NCI-H460 (cell line): ENCODE data around the gene FGGY. TPM values are rescaled to one million over a fixed set of nuclear protein-coding genes. Genes with fewer than 3 reads are reported as not detected.
A peak's percentile ranks its signal among the peaks of the same experiment; 100 is the strongest.
"Not testable (repeated sequence)": the region's sequence is repeated elsewhere in the genome, so short reads cannot be mapped to it uniquely, and the experiment has no call there.

Source experiments
- DNase-seq: peaks from one replicate; pipeline ENCODE4 v3.0.0-alpha.2; 2016; ENCODE audit warnings: low read depth; ENCODE audit errors: extremely low read depth
- total RNA-seq: library from RNA; depleted of rRNA; stranded (reverse); fragments of >200 nt; shearing (Covaris generic); gene quantifications from 2 replicates; pipeline ENCODE4 v1.2.3, GENCODE V29; 2014

The FGGY gene
- total RNA-seq, 1 experiment from 2014 or later, result 6.3 TPM

DNA sequence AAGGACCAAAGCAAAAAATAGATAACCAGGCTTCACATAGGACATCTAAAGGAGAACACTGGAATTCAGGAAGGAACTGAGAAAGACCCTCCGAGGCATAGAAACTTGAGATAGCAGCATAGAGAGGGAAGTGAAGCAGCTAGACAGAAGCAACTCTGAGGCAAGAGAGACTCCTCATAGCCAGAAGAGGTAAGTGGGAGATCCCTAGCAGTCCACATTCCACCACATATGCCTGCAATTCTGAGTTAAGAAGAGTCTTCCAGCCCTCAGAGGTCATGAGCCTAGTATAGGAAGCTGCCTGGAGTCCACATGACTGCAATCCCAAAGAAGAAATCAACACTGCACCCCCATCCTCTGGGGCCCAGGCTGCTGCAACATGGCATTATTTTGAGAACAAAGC, 13.9 kb upstream of the FGGY start:
- DNase-seq, result no peak

DNA sequence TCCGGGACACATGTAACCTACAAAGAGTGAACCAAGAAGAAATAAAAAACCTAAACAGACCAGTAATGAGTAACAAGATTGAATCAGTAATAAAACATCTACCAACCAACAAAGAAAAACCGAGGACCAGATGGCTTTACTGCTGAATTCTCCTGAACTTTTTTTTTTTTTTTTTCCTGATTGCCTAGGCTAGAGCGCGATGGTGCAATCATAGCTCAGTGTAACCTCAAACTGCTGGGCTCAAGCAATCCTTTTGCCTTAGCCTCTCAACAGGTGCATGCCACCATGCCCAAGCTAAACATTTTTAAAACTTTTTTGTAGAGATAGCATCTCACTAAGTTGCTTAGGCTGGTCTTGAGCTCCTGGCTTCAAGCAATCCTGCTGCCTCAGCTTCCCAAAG, 11.2 kb upstream of the FGGY start:
- no peak for DNase-seq

DNA sequence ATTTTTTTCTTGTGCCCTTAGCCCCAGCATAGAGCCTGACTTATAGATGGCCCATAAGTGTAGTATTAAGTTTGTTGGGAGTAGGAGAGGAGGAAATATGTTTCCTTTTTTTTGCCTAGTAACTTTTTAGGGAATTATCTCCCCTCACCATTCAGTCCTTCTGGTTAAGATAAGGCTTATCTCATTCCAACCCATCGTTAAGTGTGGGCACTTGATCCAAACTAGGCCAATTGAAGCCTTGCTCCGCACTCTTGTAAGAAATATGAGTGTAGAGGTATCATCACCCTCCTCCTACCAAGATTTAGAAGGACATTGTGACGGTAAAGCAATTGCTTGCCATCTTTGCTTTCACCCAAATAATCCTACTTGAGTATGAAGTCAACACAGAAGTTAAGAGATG, 8.8 kb upstream of the FGGY start:
- DNase-seq, result no peak

DNA sequence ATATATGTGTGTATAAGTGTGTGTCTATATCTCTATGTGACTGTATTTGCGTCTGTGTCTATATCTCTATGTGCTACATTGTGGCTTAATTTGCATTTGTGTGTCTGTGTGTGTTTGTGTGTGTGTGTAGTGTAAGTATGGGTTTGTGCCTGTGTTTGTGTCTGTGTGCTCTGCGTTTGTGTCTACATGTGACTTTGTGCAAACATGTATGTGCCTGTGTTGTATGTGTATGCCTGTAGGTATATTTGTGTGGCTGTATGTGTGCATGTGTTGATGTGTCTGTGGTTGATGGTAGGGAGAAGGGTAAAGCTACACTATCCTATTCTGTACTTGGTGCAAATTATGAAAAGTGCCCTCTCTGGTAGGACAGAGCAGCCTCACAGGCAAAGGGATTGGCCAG, 7.3 kb upstream of the FGGY start:
- no peak for DNase-seq

DNA sequence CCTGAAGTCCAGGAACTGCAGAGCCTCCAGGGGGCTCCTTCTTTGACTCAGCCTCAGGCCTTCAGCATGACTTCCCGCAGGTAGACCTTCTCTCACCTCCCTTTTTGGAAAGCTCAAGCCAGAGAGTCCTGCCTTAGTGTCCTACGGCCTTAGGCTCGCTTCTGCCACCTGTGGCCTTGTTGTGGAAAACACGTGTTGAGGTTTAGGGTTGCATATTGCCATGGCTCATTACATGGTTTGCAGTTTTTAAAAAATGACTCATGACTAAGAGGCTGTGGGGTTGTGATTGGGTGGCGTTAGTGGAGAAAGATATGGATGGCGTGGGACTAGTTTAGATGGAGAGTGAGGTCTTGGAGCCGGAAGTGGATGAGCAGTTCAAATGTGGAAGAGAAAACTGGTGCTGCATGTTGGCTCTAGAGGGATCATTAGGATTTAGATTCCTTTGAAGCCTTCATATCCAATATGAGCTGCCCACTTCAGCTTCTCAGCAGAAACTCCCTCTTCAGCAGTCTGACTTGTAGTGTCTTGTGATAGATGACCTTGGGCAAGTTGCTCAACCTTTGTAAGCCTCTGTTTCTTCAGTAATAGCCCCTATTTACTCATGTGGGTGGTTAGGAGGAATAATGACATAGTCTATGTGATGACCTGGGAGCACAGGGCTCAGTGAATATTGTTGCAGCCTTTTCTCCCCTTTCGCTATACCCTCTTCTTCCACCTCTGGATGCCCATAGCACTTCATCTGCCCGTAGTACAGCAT, 6.5 kb upstream of the FGGY start:
- DNase-seq, result peak; percentile 29

DNA sequence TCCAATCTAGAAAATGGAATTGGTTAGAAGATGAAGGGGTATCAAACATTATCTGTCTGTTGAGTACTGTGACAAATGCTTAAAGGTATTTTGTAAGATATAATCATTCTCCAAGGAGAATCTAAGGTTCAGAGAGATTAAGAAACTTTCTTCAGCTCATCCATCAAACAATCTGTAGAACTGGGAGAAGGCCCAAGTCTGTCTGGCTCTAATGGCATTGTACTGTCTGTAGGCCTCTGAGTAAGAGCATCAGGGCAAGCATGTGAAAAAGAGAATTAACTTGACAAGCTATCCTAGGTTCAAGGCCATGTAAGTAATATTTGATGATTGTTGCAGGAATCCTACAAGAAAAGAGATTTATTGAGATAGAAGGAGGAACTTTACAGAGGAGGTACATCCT, 5.3 kb upstream of the FGGY start:
- no peak for DNase-seq

DNA sequence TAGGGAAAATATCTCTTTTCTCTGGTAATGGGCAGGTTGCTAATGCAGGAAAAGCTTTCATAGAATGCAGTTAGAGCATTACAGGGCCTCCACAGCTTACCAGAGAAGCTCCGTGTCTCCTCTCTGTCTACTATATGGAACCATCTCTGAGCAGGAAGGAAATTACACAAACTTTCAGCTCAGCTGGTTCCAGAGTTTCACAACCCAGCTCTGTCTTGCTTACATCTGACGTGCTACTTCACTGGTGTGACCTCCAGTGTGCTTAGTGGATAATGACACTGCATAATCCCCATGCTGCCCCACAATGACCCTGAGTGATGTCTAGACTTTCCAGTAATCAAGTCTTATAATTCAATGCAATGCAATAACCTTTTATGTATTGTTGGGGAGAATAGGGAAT, 4.3 kb upstream of the FGGY start:
- peak; percentile 67 for DNase-seq

DNA sequence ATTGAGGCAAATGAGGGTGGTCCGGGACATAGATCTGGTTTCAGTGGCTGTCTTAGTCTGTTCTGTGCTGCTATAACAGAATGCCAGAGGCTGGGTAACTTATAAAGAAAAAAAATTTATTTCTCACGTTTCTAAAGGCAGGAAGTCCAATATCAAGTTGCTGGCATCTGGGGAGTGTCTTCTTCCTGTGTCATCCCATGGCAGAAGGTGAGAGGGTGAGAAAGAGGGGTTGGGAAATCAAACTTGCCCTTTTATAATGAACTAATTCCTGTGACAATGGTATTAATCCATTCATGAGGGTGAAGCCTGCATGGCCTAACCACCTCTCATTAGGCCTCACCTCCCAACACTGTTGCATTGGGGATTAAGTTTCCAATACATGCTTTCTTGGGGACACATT, 3.7 kb upstream of the FGGY start:
- no peak for DNase-seq

DNA sequence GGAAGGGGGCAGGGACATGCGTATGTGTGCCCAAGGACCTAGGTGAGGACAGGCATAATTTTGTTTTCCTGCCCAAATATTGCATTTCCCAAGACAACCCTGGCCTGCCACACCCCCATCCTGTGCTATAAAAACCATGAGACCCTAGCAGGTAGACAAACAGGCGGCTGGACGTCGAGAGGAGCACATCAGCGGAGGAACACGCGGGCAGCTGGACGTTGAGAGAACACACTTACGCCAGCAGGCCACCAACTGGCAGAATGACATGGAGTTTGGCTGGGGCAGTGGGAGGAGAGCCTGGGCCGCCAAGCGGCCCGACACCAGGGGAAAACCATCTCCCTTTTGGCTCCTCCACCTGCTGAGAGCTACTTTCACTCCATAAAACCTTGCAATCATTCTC, 3.0 kb upstream of the FGGY start:
- no peak for DNase-seq

DNA sequence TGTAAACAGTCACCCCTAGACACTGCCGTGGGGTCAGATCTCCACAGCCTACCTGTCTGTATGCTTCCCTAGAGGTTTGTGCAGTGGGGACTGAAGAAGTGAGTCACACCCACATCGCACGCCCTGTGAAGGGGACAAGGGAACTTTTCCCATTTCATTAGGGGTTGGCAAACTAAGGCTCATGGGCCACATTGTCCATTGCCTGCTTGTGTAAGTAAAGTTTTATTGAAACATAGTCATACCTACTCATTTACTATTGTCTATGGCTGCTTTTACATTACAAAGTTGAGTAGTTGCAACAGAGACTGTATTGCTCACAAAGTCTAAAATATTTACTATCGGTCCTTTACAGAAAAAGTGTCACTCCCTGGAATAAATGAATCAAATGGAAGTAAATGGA, 2.5 kb upstream of the FGGY start:
- no peak for DNase-seq

DNA sequence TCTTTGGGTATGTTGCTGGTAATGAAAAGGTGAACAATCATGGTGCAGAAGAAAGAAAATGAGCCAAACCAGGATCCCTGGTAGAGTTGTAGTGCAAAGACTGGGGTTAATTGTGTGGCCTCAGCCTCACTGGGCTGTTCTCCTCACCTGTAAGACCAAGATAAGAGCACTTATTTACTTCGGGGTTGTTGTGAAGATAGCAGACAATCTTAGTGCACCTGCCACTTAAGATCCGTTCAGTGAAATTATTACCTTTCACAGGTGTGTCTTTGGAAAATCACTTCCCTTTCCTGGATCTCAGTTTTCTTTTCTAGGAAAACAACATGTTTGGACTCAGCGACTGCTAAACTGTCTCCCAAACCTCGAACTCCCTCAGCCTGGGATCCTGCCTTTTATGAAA, 1.3 kb upstream of the FGGY start:
- no peak for DNase-seq

DNA sequence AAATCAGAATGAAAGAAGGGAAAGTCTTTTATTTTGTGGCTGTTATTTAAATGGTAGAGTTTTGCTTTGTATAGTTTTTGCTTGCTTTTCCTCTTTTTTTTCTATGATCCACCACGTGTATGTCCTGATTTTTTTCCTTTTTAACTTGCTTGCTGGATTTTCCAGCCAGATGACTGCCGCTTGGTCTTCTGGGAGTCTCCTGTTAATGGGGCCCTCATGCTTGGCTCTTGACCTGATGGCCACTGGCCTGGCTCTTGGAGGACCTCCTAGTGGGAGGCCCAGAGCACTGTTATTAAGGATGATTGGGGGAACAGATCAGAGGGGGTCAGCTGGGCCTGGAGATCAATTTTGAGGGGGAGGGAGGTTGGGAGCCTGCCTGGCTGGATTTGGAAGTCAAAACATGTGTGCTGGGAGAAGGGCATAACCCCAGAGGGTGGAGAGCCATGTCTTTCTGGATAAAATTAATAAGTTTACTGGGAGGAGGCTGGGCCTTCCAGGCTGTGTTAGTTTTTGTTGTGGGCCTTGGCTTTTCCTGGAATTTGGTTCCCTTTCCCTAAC, 1.2 kb downstream of the FGGY start:
- DNase-seq, result no peak

DNA sequence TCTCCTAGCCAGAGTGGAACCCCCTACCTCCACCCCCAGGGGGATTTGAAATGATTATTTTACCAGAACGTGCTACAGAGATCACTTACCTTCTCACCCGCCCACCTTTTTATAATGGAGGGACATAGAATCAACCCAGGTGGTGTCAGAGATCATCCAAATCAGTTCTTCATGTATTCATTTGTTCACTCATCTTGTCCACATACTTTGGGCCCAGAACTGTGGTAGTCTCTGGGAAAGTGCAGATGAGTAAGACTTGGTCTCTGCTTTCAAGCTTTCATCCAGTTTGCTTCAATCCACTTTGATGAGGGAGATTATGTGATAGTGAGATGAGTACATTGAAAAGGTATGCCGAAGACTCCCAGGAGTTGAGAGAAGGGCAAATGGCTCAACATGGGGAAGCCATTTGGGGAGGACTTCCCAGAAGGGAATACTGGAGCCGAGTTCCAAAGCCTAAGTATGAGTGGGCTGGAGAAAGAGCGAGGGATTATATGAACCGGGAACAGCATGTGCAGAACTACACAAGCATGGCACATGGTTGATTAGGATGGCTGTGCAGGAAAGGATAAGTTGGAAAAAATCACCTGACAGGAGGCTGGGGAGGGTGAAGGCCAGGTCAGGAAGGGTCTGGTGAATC, 1.9 kb downstream of the FGGY start:
- DNase-seq, result no peak

DNA sequence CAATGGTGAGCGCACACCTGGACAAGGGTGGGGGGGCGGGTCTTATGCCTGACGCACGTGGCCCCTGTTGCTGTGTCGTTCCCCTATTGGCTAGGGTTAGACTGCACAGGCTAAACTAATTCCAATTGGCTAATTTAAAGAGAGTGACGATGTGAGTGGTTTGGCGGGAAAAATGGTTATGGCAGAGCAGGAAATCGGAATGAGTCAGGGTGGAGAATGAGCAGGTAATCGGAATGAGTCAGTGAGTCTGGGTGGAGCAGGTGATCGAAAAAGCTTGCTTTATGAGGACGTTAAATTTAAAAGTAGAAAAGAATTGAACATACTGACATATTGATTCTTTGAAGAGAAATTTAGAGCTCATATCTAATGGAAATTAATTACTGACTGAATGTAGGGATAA, 2.8 kb downstream of the FGGY start:
- DNase-seq, result not testable (repeated sequence)

DNA sequence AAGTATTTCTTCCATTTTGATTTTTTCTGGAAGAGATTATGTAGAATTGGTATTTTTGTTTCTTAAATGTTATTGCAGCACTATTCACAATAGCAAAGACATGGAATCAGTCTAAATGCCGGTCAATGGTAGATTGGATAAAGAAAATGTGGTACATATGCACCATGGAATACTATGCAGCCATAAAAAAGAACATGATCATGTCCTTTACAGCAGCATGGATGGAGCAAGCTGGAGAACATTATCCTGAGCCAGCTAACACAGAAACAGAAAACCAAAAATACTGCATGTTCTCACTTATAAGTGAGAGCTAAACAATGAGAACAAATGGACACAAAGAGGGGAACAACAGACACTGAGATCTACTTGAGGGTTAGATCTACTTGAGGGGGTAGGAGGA, 5.4 kb downstream of the FGGY start:
- no peak for DNase-seq

DNA sequence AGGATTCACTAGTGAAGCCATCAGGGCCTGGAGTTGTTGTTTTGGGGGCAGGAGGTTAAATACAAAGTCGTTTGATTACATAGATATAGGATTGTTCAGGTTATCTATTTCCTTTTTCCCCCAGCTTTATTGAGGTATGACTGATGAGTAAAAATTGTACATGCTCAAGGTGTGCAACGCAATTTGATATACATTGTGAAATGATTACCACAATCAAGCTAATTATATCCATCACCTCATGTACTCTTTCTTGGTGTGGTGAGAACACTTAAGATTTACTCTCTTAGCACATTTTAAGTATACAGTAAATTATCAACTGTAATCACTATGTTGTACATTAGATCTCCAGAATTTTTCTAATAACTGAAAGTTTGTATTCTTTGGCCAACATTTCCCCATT, 6.0 kb downstream of the FGGY start:
- no peak for DNase-seq

DNA sequence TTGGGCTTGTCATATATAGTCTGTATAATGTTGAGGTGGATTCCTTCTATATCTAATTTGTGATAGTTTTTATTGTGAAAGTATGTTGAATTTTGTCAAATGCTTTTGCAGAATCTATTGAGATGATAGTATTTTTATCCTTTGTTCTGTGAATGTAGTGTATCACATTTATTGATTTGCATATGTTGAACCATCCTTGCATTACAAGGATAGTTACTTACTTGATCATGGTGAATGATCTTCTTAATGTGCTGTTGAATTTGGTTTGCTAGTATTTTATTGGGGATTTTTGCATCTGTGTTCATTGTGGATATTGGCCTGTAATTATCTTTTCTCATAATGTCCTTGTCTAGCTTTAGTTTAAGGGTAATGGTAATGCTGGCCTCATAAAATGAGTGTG, 8.3 kb downstream of the FGGY start:
- no peak for DNase-seq

DNA sequence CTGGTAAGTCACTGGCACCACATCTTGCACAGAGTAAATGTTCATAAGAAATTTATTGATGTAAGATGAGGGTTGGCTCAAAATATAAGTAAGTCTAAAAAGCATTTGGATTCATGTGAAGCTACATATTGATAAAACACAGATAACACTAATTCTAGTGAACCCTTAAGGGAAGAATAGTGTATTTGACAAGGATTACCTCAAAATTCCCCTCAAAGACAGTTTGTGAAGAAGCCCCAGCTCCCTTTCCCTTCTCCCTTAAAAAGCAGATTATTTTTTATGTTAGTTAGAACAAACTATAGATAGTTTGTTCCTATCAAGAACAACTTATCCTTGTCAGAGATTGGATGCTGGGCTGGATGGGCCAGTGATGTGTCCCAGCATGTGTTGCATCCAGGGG, 10.7 kb downstream of the FGGY start:
- no peak for DNase-seq

DNA sequence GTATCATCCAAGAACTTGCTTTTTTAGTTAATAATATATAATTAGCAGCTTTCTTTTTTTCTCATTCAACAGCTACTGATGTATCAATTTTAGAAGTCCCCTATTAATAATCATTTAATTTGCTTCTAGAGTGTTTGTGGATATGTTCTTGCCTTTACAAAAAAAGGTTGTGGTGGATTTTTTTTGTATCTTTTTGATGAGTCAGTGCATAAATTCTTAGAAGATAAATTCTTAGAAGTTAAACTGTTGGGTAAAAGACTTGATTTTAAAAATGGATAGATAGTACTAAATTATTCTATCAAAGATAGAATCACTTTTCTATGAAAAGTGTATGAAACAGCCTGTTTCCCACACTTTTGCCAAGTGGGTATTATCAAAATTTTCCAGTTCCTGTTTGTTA, 11.9 kb downstream of the FGGY start:
- DNase-seq, result no peak

DNA sequence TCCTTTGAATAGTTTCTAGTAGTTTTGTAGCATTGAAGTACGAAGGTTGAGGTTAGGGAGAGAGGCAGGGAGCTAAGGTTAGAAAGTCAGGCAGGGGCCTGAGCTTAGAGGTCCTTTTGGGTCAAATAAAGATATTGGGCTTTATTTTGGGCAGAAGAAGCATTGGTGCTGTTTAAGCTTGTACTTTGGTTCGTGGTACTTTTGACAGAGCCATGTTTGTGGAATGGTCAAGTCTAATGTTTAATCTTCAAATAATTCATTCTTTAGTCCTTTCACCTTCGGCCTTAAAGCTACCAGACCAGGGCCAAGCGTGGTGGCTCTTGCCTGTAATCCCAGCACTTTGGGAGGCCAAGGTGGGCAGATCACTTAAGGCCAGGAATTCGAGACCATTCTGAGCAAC, 12.5 kb downstream of the FGGY start:
- DNase-seq, result no peak

DNA sequence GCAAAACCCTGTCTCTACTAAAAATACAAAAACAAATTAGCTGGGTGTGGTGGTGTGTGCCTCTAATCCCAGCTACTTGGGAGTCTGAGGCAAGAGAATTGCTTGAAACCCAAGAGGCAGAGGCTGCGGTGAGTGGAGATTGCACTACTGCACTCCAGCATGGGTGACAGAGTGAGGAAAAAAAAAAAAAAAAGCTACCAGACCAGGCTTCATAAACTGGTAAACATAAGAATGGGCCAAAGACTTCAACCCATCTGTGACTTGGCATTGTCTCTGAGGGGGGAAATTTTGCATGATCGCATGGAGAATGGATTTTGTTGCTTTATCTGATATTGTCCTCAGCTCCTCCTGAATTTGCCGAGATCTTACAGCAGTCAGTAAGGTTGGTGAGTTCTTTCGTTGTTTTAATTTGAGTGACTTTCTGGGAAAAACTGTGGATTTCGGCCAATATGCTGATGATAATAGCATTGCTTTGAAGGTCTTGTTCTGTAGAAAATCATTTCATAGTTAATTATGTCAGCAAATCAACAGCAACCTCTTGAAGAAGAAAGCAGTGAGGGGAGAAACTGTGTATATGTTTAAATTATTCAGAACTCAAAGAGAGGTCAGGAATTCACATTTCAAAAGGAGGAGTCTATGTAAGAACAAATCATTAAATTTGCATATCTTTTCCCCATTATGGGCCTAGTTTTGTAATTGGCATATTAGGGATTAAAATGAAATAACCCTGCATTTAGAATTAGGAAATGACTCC, 13.1 kb downstream of the FGGY start:
- no peak for DNase-seq
